ENCODE results near the gene FGG.

The FGG gene

GRCh38 chr4:154612472-154613414 lies at the start of gene FGG:
Gene FGG, minus strand, starts transcription at chr4:154612656. Its CDS starts 47 bp downstream, at chr4:154612609.
- peaks cover 4% of the 10 kb centered on the region; the same call in 1 of the 2 replicates for H3K27me3 ChIP-seq (replicated peaks; ENCODE audit: insufficient read depth, low read length)
- H3F3A ChIP-seq (ENCODE audit: insufficient read depth, low read length): no peaks in the 10 kb centered on the region
- no peak within 1 kb of the TSS for H3K9ac ChIP-seq (ENCODE audit: low read length)
- no peaks in the 10 kb centered on the region for H3K36me3 ChIP-seq (replicated peaks; ENCODE audit: insufficient read depth, low read length)
- DNase-seq: no peak
- no peaks in the 10 kb centered on the region for H3K9me2 ChIP-seq (replicated peaks; ENCODE audit: insufficient read depth, low read length)
- H3K9me3 ChIP-seq (replicated peaks; ENCODE audit: insufficient read depth, low read length): no peaks in the 10 kb centered on the region
- TF ChIP-seq EZH2phosphoT487 (IDR thresholded peaks at IDR 0.05; ENCODE audit: low read length) (no peak), EZH2 (optimal IDR thresholded peaks at IDR 0.05; ENCODE audit: low read depth, low read length) (no peak)
- TF ChIP-seq, protein P1, sequence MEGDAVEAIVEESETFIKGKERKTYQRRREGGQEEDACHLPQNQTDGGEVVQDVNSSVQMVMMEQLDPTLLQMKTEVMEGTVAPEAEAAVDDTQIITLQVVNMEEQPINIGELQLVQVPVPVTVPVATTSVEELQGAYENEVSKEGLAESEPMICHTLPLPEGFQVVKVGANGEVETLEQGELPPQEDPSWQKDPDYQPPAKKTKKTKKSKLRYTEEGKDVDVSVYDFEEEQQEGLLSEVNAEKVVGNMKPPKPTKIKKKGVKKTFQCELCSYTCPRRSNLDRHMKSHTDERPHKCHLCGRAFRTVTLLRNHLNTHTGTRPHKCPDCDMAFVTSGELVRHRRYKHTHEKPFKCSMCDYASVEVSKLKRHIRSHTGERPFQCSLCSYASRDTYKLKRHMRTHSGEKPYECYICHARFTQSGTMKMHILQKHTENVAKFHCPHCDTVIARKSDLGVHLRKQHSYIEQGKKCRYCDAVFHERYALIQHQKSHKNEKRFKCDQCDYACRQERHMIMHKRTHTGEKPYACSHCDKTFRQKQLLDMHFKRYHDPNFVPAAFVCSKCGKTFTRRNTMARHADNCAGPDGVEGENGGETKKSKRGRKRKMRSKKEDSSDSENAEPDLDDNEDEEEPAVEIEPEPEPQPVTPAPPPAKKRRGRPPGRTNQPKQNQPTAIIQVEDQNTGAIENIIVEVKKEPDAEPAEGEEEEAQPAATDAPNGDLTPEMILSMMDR (IDR thresholded peaks at IDR 0.05; ENCODE audit: low read length): no peak
- peaks cover 12% of the 10 kb centered on the region for H3K4me1 ChIP-seq (ENCODE audit: low read length)
- no peaks in the 10 kb centered on the region for H4K20me1 ChIP-seq (ENCODE audit: insufficient read depth, low read length)
- H3K4me2 ChIP-seq (ENCODE audit: low read depth, low read length): no peak within 1 kb of the TSS
- no peak within 1 kb of the TSS for H2AFZ ChIP-seq (ENCODE audit: low read length)
- no peak within 1 kb of the TSS for H3K4me3 ChIP-seq (ENCODE audit: low read length)
- no peak within 1 kb of the TSS for H3K27ac ChIP-seq (ENCODE audit: low read length)
- no peaks in the 10 kb centered on the region for H3K79me2 ChIP-seq (ENCODE audit: low read length)

DNA sequence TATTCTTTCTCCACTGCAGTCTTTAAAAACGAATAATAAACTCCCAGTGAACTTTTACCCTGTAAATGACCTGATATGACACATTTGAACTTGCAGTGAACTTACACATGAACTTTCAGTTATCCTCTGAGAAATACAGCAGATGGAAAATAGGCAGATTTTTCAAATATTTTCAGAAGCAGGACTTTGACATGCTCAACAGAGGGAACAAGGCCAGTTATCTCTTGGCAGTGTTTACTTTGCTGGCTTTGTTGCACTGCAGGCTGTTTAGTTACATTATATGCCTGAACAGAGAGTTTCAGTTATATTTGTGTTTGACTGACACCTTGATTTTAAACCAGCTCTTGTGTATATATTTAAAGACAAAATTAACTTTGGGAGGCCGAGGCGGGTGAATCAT lies 47.6 kb upstream of the FGG start:
- Histone ChIP-seq H3K9ac (ENCODE audit: low read length) (no peak overlapping the region), H3K4me3 (ENCODE audit: low read length) (no peak overlapping the region), H3K27me3 (replicated peaks; ENCODE audit: insufficient read depth, low read length) (no peaks in the 10 kb centered on the region), H3K9me2 (replicated peaks; ENCODE audit: insufficient read depth, low read length) (no peaks in the 10 kb centered on the region), H3K36me3 (replicated peaks; ENCODE audit: insufficient read depth, low read length) (no peaks in the 10 kb centered on the region), H3K4me1 (ENCODE audit: low read length) (no peaks in the 10 kb centered on the region), H3K4me2 (ENCODE audit: low read depth, low read length) (no peak overlapping the region), H3K9me3 (replicated peaks; ENCODE audit: insufficient read depth, low read length) (no peaks in the 10 kb centered on the region), H3K27ac (ENCODE audit: low read length) (no peak overlapping the region), H3F3A (ENCODE audit: insufficient read depth, low read length) (no peaks in the 10 kb centered on the region), H3K79me2 (ENCODE audit: low read length) (no peaks in the 10 kb centered on the region), H2AFZ (ENCODE audit: low read length) (no peak overlapping the region), H4K20me1 (ENCODE audit: insufficient read depth, low read length) (no peaks in the 10 kb centered on the region)
- DNase-seq: no peak
- TF ChIP-seq EZH2phosphoT487 (IDR thresholded peaks at IDR 0.05; ENCODE audit: low read length) (no peak), EZH2 (optimal IDR thresholded peaks at IDR 0.05; ENCODE audit: low read depth, low read length) (no peak)
- TF ChIP-seq, protein P1 (IDR thresholded peaks at IDR 0.05; ENCODE audit: low read length): no peak

- no peaks in the 10 kb centered on the region for H3K9me2 ChIP-seq (replicated peaks; ENCODE audit: insufficient read depth, low read length)
- no peak overlapping the region for H2AFZ ChIP-seq (ENCODE audit: low read length)
- DNase-seq: no peak
- H4K20me1 ChIP-seq (ENCODE audit: insufficient read depth, low read length): no peaks in the 10 kb centered on the region
- TF ChIP-seq EZH2phosphoT487 (IDR thresholded peaks at IDR 0.05; ENCODE audit: low read length) (no peak), EZH2 (optimal IDR thresholded peaks at IDR 0.05; ENCODE audit: low read depth, low read length) (no peak)
- TF ChIP-seq, protein P1 (IDR thresholded peaks at IDR 0.05; ENCODE audit: low read length): no peak
- no peaks in the 10 kb centered on the region for H3K4me1 ChIP-seq (ENCODE audit: low read length)
- no peaks in the 10 kb centered on the region for H3F3A ChIP-seq (ENCODE audit: insufficient read depth, low read length)
- no peaks in the 10 kb centered on the region for H3K27me3 ChIP-seq (replicated peaks; ENCODE audit: insufficient read depth, low read length)
- H3K4me3 ChIP-seq (ENCODE audit: low read length): no peak overlapping the region
- no peaks in the 10 kb centered on the region for H3K79me2 ChIP-seq (ENCODE audit: low read length)
- H3K36me3 ChIP-seq (replicated peaks; ENCODE audit: insufficient read depth, low read length): no peaks in the 10 kb centered on the region
- H3K9me3 ChIP-seq (replicated peaks; ENCODE audit: insufficient read depth, low read length): no peaks in the 10 kb centered on the region
- H3K4me2 ChIP-seq (ENCODE audit: low read depth, low read length): no peak overlapping the region
- H3K9ac ChIP-seq (ENCODE audit: low read length): no peak overlapping the region
- no peak overlapping the region for H3K27ac ChIP-seq (ENCODE audit: low read length)
Observed at GRCh38 chr4:154658680-154659405, 46.4 kb upstream of the FGG start.

Data from MM.1S (cell line).